ENCODE data around the gene TUBGCP6. TPM values are rescaled to one million over a fixed set of nuclear protein-coding genes. Genes with fewer than 3 reads are reported as not detected.

TUBGCP6 gene
- total RNA-seq, 1 donor from 2014 or later, result 65.9 TPM

- Mint-ChIP-seq H3K4me3 (peak overlapping the region; percentile 26), H3K9me3 (no peaks in the 10 kb centered on the region), H3K27me3 (ENCODE audit: low read depth) (peaks cover 14% of the 10 kb centered on the region), H3K27ac (no peak overlapping the region), H3K4me1 (peaks cover 8% of the 10 kb centered on the region), H3K36me3 (no peaks in the 10 kb centered on the region)
- no peak for DNase-seq (ENCODE audit: low spot score in 2 of 2, unreplicated experiment in 2 of 2)
- TF ChIP-seq CTCF (IDR thresholded peaks at IDR 0.05; ENCODE audit: unreplicated experiment), result no peak
Measured at GRCh38 chr22:50262973-50263617, 18.3 kb upstream of the TUBGCP6 start.

GRCh38 chr22:50262460-50262911, 17.7 kb upstream of the TUBGCP6 start:
- DNase-seq (ENCODE audit: low spot score in 2 of 2, unreplicated experiment in 2 of 2), result no peak
- no peaks in the 10 kb centered on the region for H3K9me3 Mint-ChIP-seq
- H3K36me3 Mint-ChIP-seq, result no peaks in the 10 kb centered on the region
- H3K27ac Mint-ChIP-seq, result peak overlapping the region; percentile 39
- no peak for TF ChIP-seq CTCF (IDR thresholded peaks at IDR 0.05; ENCODE audit: unreplicated experiment)
- H3K4me1 Mint-ChIP-seq, result peaks cover 8% of the 10 kb centered on the region
- peak overlapping the region; percentile 69 for H3K4me3 Mint-ChIP-seq
- H3K27me3 Mint-ChIP-seq (ENCODE audit: low read depth), result peaks cover 12% of the 10 kb centered on the region

- peak within 1 kb of the TSS; percentile 69 for H3K4me3 Mint-ChIP-seq
- peaks cover 8% of the 10 kb centered on the region for H3K4me1 Mint-ChIP-seq
- H3K27me3 Mint-ChIP-seq (ENCODE audit: low read depth), result peaks cover 12% of the 10 kb centered on the region
- no peaks in the 10 kb centered on the region for H3K9me3 Mint-ChIP-seq
- DNase-seq (ENCODE audit: low spot score in 2 of 2, unreplicated experiment in 2 of 2), result no peak
- no peaks in the 10 kb centered on the region for H3K36me3 Mint-ChIP-seq
- H3K27ac Mint-ChIP-seq, result peak within 1 kb of the TSS; percentile 39
- no peak for TF ChIP-seq CTCF (IDR thresholded peaks at IDR 0.05; ENCODE audit: unreplicated experiment)
Measured at GRCh38 chr22:50261615-50262459, 17.0 kb upstream of the TUBGCP6 start, which contains the start of gene MAPK12. Gene MAPK12 (minus strand): TSS chr22:50261683. CDS start chr22:50261509, 174 bp downstream.

GRCh38 chr22:50260801-50261614, 16.2 kb upstream of the TUBGCP6 start:
- Mint-ChIP-seq H3K4me1 (peaks cover 8% of the 10 kb centered on the region), H3K27ac (no peak overlapping the region), H3K9me3 (no peaks in the 10 kb centered on the region), H3K36me3 (no peaks in the 10 kb centered on the region), H3K27me3 (ENCODE audit: low read depth) (peaks cover 8% of the 10 kb centered on the region), H3K4me3 (peak overlapping the region; percentile 66)
- no peak for TF ChIP-seq CTCF (IDR thresholded peaks at IDR 0.05; ENCODE audit: unreplicated experiment)
- DNase-seq (ENCODE audit: low spot score in 2 of 2, unreplicated experiment in 2 of 2), result peak in 1 of 2 experiments; percentile 71

- no peak for DNase-seq (ENCODE audit: low spot score in 2 of 2, unreplicated experiment in 2 of 2)
- no peaks in the 10 kb centered on the region for H3K9me3 Mint-ChIP-seq
- H3K27me3 Mint-ChIP-seq (ENCODE audit: low read depth), result peaks cover 6% of the 10 kb centered on the region
- peak overlapping the region; percentile 66 for H3K4me3 Mint-ChIP-seq
- TF ChIP-seq CTCF (IDR thresholded peaks at IDR 0.05; ENCODE audit: unreplicated experiment), result no peak
- no peak overlapping the region for H3K27ac Mint-ChIP-seq
- no peaks in the 10 kb centered on the region for H3K36me3 Mint-ChIP-seq
- H3K4me1 Mint-ChIP-seq, result peaks cover 8% of the 10 kb centered on the region
Measured at GRCh38 chr22:50260434-50260800, 15.6 kb upstream of the TUBGCP6 start.

Measured in mesothelial cell of epicardium (in vitro differentiated cells).